OCI-LY1 (cell line): ENCODE results near the gene ZFPM1.

Source experiments
- H2AFZ ChIP-seq: fragments of 200-600 bp; sonication (generic), shearing (Covaris generic); 2 replicates; pipeline ENCODE4 v1.6.0; 2014; ENCODE audit warnings: antibody characterized with exemption, mild to moderate bottlenecking, low read length
- H3F3A ChIP-seq: fragments of 200-600 bp; sonication (generic), shearing (Covaris generic); 2 replicates; pipeline ENCODE4 v1.6.0; 2014; ENCODE audit warnings: mild to moderate bottlenecking, antibody characterized with exemption, low read length, moderate library complexity; ENCODE audit not compliant: insufficient read depth
- H3K27ac ChIP-seq: fragments of 200-600 bp; sonication (generic); 2 replicates; pipeline ENCODE4 v1.5.1; 2014; ENCODE audit warnings: low read length, mixed run types, mild to moderate bottlenecking, low read depth; ENCODE audit not compliant: poor library complexity, severe bottlenecking
- H3K27me3 ChIP-seq: fragments of 200-600 bp; sonication (generic); 2 replicates; pipeline ENCODE4 v1.6.0; 2014; ENCODE audit warnings: antibody characterized with exemption, mild to moderate bottlenecking, low read length, moderate library complexity; ENCODE audit not compliant: insufficient read depth
- H3K36me3 ChIP-seq: fragments of 200-600 bp; sonication (generic); 2 replicates; pipeline ENCODE4 v1.6.1; 2014; ENCODE audit warnings: mild to moderate bottlenecking, antibody characterized with exemption, low read length, moderate library complexity, mixed read lengths; ENCODE audit not compliant: insufficient read depth
- H3K4me1 ChIP-seq: fragments of 200-600 bp; sonication (generic); 2 replicates; pipeline ENCODE4 v1.5.1; 2014; ENCODE audit warnings: mild to moderate bottlenecking, low read length, moderate library complexity; ENCODE audit not compliant: insufficient read depth, severe bottlenecking
- H3K4me2 ChIP-seq: fragments of 200-600 bp; sonication (generic), shearing (Covaris generic); 2 replicates; pipeline ENCODE4 v1.6.1; 2014; ENCODE audit warnings: low read length
- H3K4me3 ChIP-seq: fragments of 200-600 bp; sonication (generic); 2 replicates; pipeline ENCODE4 v1.5.1; 2014; ENCODE audit warnings: low read length, low read depth, mild to moderate bottlenecking, mixed read lengths; ENCODE audit not compliant: poor library complexity, severe bottlenecking
- H3K79me2 ChIP-seq: fragments of 200-600 bp; shearing (Covaris generic); 2 replicates; pipeline ENCODE4 v1.6.1; 2016; ENCODE audit warnings: mixed run types, low read length, mixed read lengths; ENCODE audit not compliant: insufficient read depth
- H3K9ac ChIP-seq: fragments of 200-600 bp; sonication (generic), shearing (Covaris generic); 2 replicates; pipeline ENCODE4 v1.6.1; 2014; ENCODE audit warnings: mild to moderate bottlenecking, low read length, mixed read lengths
- H3K9me2 ChIP-seq: fragments of 200-600 bp; sonication (generic), shearing (Covaris generic); 2 replicates; pipeline ENCODE4 v1.6.1; 2014; ENCODE audit warnings: low read depth, mild to moderate bottlenecking, low read length, mixed read lengths
- H3K9me3 ChIP-seq: fragments of 200-600 bp; shearing (Covaris generic); 2 replicates; pipeline ENCODE4 v1.6.1; 2014; ENCODE audit warnings: low read length, mixed read lengths
- H4K20me1 ChIP-seq: fragments of 200-600 bp; sonication (generic), shearing (Covaris generic); 2 replicates; pipeline ENCODE4 v1.6.0; 2016; ENCODE audit warnings: mild to moderate bottlenecking, low read length; ENCODE audit not compliant: insufficient read depth
- EZH2 ChIP-seq: fragments of 200-600 bp; sonication (generic), shearing (Covaris generic); IDR thresholded peaks from 2 replicates; pipeline ENCODE4 v1.8.0; 2017; ENCODE audit warnings: borderline replicate concordance, mixed run types, mild to moderate bottlenecking, antibody characterized with exemption, low read length, moderate library complexity, mixed read lengths
- TF ChIP-seq, protein P1 (sequence below): fragments of 200-600 bp; sonication (generic), shearing (Covaris generic); IDR thresholded peaks from 2 replicates; pipeline ENCODE4 v1.5.1; 2017; ENCODE audit warnings: mild to moderate bottlenecking, antibody characterized with exemption, low read length, moderate library complexity, mixed read lengths

The ZFPM1 gene

DNA sequence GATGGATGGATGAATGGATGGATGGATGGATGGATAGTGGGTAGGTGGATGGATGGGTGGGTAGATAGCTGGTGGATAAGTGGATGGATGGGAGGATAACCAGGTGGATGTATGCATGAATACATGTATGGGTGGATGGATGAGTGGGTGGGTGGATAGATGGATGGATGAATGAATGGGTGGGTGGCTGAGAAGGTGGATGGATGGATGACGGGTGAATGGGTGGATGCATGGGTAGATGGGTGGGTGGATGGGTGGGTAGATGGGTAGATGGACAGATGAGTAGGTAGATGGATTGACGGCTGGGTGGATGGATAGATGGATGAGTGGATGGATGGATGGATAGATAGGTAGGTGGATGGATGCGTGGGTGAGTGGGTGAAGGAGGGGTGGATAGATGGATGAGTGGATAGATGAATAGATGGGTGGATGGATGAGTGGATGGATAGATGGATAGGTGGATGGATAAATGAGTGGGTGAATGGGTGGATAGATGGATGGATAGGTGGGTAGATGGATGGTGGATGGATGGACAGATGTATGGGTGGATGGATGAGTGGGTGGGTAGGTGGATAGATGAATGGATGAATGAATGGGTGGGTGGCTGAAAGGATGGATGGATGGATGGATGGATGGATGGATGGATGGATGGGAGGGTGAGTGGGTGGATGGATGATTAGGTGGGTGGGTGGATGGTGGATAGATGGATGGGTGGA is 67.0 kb downstream of the ZFPM1 start:
- Histone ChIP-seq H3K4me2 (no peak overlapping the region), H3K9me2 (no peaks in the 10 kb centered on the region), H3K9me3 (no peaks in the 10 kb centered on the region), H3K79me2 (no peaks in the 10 kb centered on the region), H3K4me3 (no peak overlapping the region), H3K27me3 (no peaks in the 10 kb centered on the region; the same call in 1 of the 2 replicates), H3K9ac (no peak overlapping the region), H2AFZ (no peak overlapping the region), H3K36me3 (no peaks in the 10 kb centered on the region), H3K27ac (no peak overlapping the region), H4K20me1 (no peaks in the 10 kb centered on the region), H3K4me1 (no peaks in the 10 kb centered on the region), H3F3A (no peaks in the 10 kb centered on the region)
- TF ChIP-seq, protein P1, sequence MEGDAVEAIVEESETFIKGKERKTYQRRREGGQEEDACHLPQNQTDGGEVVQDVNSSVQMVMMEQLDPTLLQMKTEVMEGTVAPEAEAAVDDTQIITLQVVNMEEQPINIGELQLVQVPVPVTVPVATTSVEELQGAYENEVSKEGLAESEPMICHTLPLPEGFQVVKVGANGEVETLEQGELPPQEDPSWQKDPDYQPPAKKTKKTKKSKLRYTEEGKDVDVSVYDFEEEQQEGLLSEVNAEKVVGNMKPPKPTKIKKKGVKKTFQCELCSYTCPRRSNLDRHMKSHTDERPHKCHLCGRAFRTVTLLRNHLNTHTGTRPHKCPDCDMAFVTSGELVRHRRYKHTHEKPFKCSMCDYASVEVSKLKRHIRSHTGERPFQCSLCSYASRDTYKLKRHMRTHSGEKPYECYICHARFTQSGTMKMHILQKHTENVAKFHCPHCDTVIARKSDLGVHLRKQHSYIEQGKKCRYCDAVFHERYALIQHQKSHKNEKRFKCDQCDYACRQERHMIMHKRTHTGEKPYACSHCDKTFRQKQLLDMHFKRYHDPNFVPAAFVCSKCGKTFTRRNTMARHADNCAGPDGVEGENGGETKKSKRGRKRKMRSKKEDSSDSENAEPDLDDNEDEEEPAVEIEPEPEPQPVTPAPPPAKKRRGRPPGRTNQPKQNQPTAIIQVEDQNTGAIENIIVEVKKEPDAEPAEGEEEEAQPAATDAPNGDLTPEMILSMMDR, result no peak
- TF ChIP-seq EZH2, result no peak

DNA sequence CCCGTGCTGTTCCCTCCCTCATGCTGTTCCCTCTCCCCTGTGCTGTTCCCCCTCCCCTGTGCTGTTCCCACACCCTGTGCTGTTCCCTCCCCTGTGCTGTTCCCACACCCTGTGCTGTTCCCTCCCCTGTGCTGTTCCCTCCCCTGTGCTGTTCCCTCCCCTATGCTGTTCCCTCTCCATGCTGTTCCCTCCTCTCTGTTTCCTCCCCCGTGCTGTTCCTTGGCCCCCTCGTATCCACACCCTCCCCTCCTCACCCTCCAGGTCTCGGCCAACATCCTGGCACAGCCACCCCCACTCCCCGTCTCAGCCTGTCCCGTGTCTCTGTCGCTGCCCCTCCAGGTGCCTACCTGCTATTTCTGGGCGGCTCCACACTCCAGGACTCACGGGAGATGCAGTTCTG is 68.6 kb downstream of the ZFPM1 start:
- TF ChIP-seq EZH2, result no peak
- no peaks in the 10 kb centered on the region for H3K36me3 ChIP-seq
- no peak overlapping the region for H2AFZ ChIP-seq
- no peak overlapping the region for H3K9ac ChIP-seq
- H3K4me1 ChIP-seq, result no peaks in the 10 kb centered on the region
- no peaks in the 10 kb centered on the region for H3K9me3 ChIP-seq
- no peak overlapping the region for H3K4me3 ChIP-seq
- no peaks in the 10 kb centered on the region for H3K79me2 ChIP-seq
- no peak overlapping the region for H3K4me2 ChIP-seq
- no peaks in the 10 kb centered on the region for H4K20me1 ChIP-seq
- H3K27me3 ChIP-seq, result no peaks in the 10 kb centered on the region
- H3F3A ChIP-seq, result no peaks in the 10 kb centered on the region
- H3K9me2 ChIP-seq, result no peaks in the 10 kb centered on the region
- H3K27ac ChIP-seq, result no peak overlapping the region

DNA sequence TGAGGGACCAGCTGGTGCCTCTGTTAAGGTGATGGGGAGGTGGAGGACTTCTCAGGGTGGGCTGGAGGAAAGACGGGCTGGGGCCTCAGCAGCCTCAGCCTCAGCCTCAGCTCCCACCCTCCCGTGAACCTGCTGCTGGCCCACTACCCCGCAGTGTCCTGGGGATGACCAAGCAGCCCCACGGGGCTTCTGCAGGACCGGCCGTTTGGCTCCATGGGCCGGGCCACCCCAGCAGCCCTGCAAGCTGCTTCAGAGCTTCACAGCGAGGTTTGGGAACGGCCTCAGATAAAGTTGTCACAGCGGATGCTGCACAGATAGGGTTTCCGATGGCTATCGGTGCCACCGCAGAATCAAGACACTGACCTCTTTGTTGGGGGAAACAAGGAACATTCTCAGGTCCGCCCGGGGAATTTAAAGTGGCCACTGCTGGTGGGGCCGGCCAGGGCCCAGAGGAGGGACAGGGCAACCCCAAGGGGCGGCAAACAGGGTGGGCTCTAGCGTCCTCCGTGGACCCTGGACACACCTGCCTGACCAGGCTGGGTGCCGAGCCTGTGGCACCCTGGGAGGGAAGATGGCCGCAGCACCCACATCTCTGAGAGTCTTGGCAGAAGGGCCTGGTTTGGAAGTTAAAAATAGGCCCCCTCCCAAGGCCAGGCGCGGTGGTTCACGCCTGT is 69.3 kb downstream of the ZFPM1 start:
- H4K20me1 ChIP-seq, result no peaks in the 10 kb centered on the region
- no peaks in the 10 kb centered on the region for H3K4me1 ChIP-seq
- no peak overlapping the region for H3K27ac ChIP-seq
- H3K9ac ChIP-seq, result no peak overlapping the region
- no peak overlapping the region for H3K4me2 ChIP-seq
- H3F3A ChIP-seq, result no peaks in the 10 kb centered on the region
- H3K4me3 ChIP-seq, result no peak overlapping the region
- H3K79me2 ChIP-seq, result no peaks in the 10 kb centered on the region
- H3K9me2 ChIP-seq, result no peaks in the 10 kb centered on the region
- H3K9me3 ChIP-seq, result no peaks in the 10 kb centered on the region
- TF ChIP-seq, protein P1, result no peak
- no peak for TF ChIP-seq EZH2
- no peaks in the 10 kb centered on the region for H3K27me3 ChIP-seq
- no peak overlapping the region for H2AFZ ChIP-seq
- no peaks in the 10 kb centered on the region for H3K36me3 ChIP-seq
